HFF-Myc (cell line): ENCODE measurements around the gene MAPKBP1.
"Not testable (repeated sequence)": the region's sequence is repeated elsewhere in the genome, so short reads cannot be mapped to it uniquely, and the experiment has no call there.

ENCODE experiments used
- DNase-seq: peaks from one replicate; pipeline ENCODE4 v3.0.0-alpha.2; 2011; ENCODE audit warnings: low read depth; ENCODE audit errors: extremely low read depth
- H3K4me3 ChIP-seq: replicated peaks from 2 replicates; pipeline ENCODE4 v1.5.1; 2011; ENCODE audit warnings: low read depth, mild to moderate bottlenecking, control low read depth, low read length
- CTCF ChIP-seq: IDR thresholded peaks from 2 replicates; pipeline ENCODE4 v1.5.1; 2012; ENCODE audit warnings: mild to moderate bottlenecking, low read depth, low read length, control low read depth; ENCODE audit errors: missing control alignments

The MAPKBP1 gene

GRCh38 chr15:41825572-41826535 is 51.6 kb downstream of the MAPKBP1 start:
- no peak for DNase-seq
- H3K4me3 ChIP-seq, result no peak overlapping the region
- TF ChIP-seq CTCF, result no peak

- peak overlapping the region; percentile 83 for H3K4me3 ChIP-seq
- no peak for TF ChIP-seq CTCF
- no peak for DNase-seq
Measured at GRCh38 chr15:41827290-41827879, 53.1 kb downstream of the MAPKBP1 start.

GRCh38 chr15:41827880-41828806 is 53.9 kb downstream of the MAPKBP1 start, which contains the start of gene JMJD7:
Gene JMJD7 (plus strand): TSS chr15:41828092. CDS start chr15:41828125, 33 bp downstream.
- peak within 1 kb of the TSS; percentile 83 for H3K4me3 ChIP-seq
- no peak for TF ChIP-seq CTCF
- peak; percentile 43 for DNase-seq

GRCh38 chr15:41828807-41829141 is 54.5 kb downstream of the MAPKBP1 start:
- DNase-seq, result no peak
- peak overlapping the region; percentile 83 for H3K4me3 ChIP-seq
- no peak for TF ChIP-seq CTCF

GRCh38 chr15:41829959-41830646 is 55.8 kb downstream of the MAPKBP1 start:
- H3K4me3 ChIP-seq, result no peak overlapping the region

GRCh38 chr15:41831291-41831690 is 57.0 kb downstream of the MAPKBP1 start:
- H3K4me3 ChIP-seq, DNase-seq: not testable (repeated sequence)

More at GRCh38 chr15:41829959-41830646, 55.8 kb downstream of the MAPKBP1 start:
- no peak for DNase-seq
- TF ChIP-seq CTCF, result no peak
